Epithelial cell of esophagus (primary cell): ENCODE results near the gene FGF11.

Experiments used
- DNase-seq: peaks from one replicate; pipeline ENCODE4 v3.0.0; 2010; ENCODE audit warnings: low read depth
- H3K4me3 ChIP-seq: 2 replicates; pipeline ENCODE4 v1.5.1; 2011; ENCODE audit warnings: mild to moderate bottlenecking, low read length, control low read depth
- CTCF ChIP-seq: IDR thresholded peaks from 2 replicates; pipeline ENCODE4 v1.5.1; 2011; ENCODE audit warnings: low read depth, mild to moderate bottlenecking, low read length, control low read depth, inconsistent platforms; ENCODE audit not compliant: insufficient read depth; ENCODE audit errors: missing control alignments

Gene FGF11

DNA sequence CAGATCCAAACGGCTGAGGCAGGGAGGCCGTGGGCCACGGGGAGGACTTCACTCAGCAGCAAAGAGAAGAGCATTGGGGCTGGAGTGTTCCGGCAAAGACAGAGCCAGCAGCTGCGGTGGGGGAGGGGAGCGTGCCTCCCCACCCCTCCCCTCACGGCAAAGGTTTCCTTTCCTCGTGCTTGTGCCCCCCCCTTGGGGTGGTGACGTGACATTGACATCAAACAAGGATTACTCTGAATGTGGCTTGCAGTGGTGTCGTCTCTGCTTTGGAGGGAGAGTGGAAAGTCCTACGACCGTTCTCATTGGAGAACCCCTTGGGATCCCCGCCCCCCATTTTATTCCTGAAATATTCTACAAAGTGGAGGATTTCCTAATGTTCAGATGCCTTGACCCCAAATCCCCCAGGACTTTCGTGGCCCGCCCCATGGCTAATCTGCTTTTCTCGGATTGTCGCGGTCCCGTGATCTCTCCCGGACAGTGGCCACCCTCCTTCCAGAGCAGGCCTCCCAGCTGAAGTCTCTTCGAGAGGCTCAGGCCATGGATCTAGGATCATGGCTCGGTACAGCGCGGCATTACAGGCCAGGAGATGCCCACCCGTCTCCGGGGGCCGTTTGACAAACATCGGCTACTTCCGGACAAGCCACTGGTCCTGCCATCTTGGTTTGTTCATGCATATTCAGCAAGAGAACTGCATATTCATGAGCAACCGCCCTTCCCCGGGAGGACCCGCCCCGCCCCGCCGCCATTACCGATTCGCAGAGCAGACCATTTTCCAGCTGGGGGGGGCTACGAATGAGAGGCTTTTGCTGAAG is 44.1 kb downstream of the FGF11 start:
- TF ChIP-seq CTCF: no peak
- DNase-seq: peak; percentile 92
- H3K4me3 ChIP-seq: peak overlapping the region; percentile 92

- no peak for TF ChIP-seq CTCF
- H3K4me3 ChIP-seq: peak within 1 kb of the TSS; percentile 92
- peak; percentile 97 for DNase-seq
Observed at GRCh38 chr17:7484067-7484918, 45.0 kb downstream of the FGF11 start, which contains the start of gene POLR2A. POLR2A (plus strand) TSS chr17:7484366.

DNA sequence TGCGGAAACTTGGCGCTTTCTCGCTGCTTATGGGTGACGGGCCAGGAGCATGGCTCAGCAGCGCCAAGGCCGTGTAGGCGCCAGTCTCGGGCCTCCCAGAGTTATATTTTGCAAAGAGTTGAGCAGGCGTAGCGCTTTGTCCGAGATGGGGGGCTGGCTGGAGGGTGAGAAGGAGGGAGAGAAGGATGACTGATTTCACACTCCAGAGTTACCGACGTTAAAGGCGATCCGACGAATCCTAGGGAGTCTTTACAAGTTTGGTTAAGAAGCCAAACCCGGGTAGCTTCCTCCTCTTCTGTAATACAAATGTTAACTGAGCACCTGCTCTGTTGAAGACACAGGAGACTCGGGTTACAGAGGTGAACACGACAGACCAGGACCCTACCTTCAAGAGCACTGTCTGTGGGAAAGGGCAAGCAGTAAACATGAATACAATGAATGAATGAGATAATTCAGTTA is 45.6 kb downstream of the FGF11 start:
- peak overlapping the region; percentile 92 for H3K4me3 ChIP-seq
- TF ChIP-seq CTCF: no peak
- DNase-seq: no peak

GRCh38 chr17:7486181-7486580 is 46.9 kb downstream of the FGF11 start:
- peak overlapping the region; percentile 92 for H3K4me3 ChIP-seq
- no peak for TF ChIP-seq CTCF
- no peak for DNase-seq

GRCh38 chr17:7490144-7490543 is 50.8 kb downstream of the FGF11 start:
- no peak for TF ChIP-seq CTCF

GRCh38 chr17:7491583-7491982 is 52.3 kb downstream of the FGF11 start:
- no peak for DNase-seq
- no peak for TF ChIP-seq CTCF
- H3K4me3 ChIP-seq: no peak overlapping the region

More at GRCh38 chr17:7490144-7490543, 50.8 kb downstream of the FGF11 start:
- no peak for DNase-seq
- no peak overlapping the region for H3K4me3 ChIP-seq
